ENCODE data around the gene RHOJ. TPM values are rescaled to one million over a fixed set of nuclear protein-coding genes. Genes with fewer than 3 reads are reported as not detected.

RHOJ gene
- total and polyA plus RNA-seq, 2 donors from 2014 or later = 4.0 to 20.0 TPM

DNA sequence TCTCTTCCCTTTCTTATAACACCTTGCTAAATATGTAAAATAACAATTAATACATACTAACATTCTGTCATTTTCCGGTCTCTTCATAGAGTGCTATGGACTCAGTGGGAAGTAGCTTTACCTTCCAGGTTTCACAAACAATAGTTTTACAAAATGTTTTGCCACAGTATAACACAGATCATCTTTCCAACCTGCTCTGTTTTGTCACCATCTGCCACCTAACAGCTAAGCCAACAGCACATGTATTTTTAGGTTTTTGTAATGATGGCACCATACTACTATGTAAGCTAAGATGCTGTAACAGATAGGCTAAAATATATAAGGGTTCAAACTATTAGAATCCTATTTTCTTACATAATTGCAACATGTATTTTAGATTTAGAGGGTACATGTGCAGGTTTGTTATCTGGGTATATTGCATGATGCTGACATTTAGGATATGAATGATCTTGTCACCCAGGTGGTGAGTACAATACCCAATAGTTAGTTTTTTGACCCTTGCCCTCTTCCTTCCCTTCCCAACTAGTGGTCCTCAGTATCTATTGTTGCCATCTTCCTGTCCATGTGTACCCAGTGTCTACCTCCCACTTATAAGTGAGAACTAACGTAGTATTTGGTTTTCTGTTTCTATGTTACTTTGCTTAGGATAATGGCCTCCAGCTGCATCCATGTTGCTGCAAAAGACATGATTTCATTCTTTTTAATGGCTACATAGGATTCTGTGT, 8.7 kb downstream of the RHOJ start:
- no peak for FAIRE-seq

DNA sequence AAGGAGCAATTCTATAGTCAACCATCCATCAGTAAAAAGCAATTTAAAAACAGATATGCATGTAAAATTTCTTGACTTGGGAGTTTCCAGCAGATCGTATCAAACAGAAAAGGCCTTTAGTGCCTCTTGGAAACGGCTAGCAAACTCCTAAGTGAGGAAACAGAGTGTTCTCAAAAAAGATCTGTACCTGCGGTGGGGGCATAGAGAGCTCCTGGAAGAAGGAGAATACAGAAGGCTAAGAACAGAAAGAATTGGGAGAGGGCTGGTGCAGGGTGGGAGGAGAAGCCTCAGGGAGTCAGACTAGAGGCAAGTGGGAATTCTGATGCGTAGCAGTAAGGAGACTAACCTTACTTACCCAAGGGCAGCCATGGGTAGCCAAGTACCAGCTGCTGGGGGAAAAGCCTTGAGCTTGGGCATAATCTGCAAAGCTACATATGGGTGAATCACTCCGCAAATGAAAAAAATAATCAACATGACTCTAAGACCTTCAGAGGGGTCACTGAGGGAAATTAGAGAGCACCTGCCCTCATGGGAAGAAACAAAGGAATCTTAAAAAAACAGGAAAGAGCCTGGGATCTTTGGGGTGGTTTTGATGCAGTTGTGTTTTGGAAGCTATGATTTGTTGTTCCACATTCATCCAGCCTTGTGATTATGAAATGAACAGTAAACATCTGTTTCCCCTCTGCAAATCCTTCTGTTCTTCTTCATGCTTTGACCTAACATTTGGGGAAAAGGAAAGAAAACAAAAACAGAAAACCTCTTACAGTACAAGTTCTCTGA, 10.4 kb downstream of the RHOJ start:
- TF ChIP-seq, protein P1, sequence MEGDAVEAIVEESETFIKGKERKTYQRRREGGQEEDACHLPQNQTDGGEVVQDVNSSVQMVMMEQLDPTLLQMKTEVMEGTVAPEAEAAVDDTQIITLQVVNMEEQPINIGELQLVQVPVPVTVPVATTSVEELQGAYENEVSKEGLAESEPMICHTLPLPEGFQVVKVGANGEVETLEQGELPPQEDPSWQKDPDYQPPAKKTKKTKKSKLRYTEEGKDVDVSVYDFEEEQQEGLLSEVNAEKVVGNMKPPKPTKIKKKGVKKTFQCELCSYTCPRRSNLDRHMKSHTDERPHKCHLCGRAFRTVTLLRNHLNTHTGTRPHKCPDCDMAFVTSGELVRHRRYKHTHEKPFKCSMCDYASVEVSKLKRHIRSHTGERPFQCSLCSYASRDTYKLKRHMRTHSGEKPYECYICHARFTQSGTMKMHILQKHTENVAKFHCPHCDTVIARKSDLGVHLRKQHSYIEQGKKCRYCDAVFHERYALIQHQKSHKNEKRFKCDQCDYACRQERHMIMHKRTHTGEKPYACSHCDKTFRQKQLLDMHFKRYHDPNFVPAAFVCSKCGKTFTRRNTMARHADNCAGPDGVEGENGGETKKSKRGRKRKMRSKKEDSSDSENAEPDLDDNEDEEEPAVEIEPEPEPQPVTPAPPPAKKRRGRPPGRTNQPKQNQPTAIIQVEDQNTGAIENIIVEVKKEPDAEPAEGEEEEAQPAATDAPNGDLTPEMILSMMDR (IDR thresholded peaks at IDR 0.05; ENCODE audit: borderline replicate concordance, extremely low read depth, insufficient read depth) = no peak
- intact Hi-C loops (cut with DNase I) = no loop called here
- peak in 2 of 5 donors; percentile 12 to 46 for DNase-seq
- H3K27me3 ChIP-seq (ENCODE audit: control insufficient read depth, insufficient read depth, low read length) = no peaks in the 10 kb centered on the region
- no peak for FAIRE-seq
- no peaks in the 10 kb centered on the region for H3K4me1 ChIP-seq (ENCODE audit: control insufficient read depth in 2 of 3, insufficient read depth in 2 of 3, low read depth in 1 of 3, low read length in 3 of 3)
- H3K4me3 ChIP-seq (ENCODE audit: low read length in 3 of 3) = no peak overlapping the region
- no peaks in the 10 kb centered on the region for H3K36me3 ChIP-seq (ENCODE audit: control insufficient read depth in 2 of 3, insufficient read depth in 3 of 3, low read length in 3 of 3)
- H3K9me3 ChIP-seq (ENCODE audit: control insufficient read depth in 2 of 3, insufficient read depth in 1 of 3, low read length in 3 of 3) = no peaks in the 10 kb centered on the region
- no peak overlapping the region for H3K9ac ChIP-seq (ENCODE audit: low read length in 3 of 3)
- no peak overlapping the region for H3K27ac ChIP-seq (ENCODE audit: low read depth in 2 of 2, low read length in 2 of 2)

More for the DNA sequence above, 8.7 kb downstream of the RHOJ start:
- intact Hi-C loops (cut with DNase I) = no loop called here
- Histone ChIP-seq H3K27me3 (ENCODE audit: control insufficient read depth, insufficient read depth, low read length) (no peaks in the 10 kb centered on the region), H3K27ac (ENCODE audit: low read depth in 2 of 2, low read length in 2 of 2) (no peak overlapping the region), H3K4me3 (ENCODE audit: low read length in 3 of 3) (no peak overlapping the region), H3K4me1 (ENCODE audit: control insufficient read depth in 2 of 3, insufficient read depth in 2 of 3, low read depth in 1 of 3, low read length in 3 of 3) (no peaks in the 10 kb centered on the region), H3K9ac (ENCODE audit: low read length in 3 of 3) (no peak overlapping the region), H3K36me3 (ENCODE audit: control insufficient read depth in 2 of 3, insufficient read depth in 3 of 3, low read length in 3 of 3) (no peaks in the 10 kb centered on the region), H3K9me3 (ENCODE audit: control insufficient read depth in 2 of 3, insufficient read depth in 1 of 3, low read length in 3 of 3) (no peaks in the 10 kb centered on the region)
- DNase-seq = no peak
- TF ChIP-seq, protein P1 (IDR thresholded peaks at IDR 0.05; ENCODE audit: borderline replicate concordance, extremely low read depth, insufficient read depth) = no peak

DNA sequence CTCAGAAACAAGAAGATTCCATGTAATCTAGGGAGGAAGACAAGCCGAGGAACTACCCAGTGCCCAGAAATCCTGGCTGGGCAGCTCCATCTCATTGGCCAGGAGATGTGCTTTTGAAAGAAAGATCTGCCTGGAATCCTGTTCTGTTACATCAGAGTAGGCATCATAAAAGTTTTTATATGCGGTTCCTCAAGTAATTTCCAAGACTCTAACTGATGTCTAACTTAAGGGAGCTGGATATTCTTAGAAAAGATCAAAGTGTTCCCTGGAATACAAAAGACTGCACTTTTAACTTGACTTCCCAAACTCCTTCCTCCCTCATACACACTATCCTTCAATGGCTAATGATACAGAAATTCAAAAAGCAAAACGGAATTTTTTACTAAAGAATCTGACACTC, 16.3 kb downstream of the RHOJ start:
- TF ChIP-seq, protein P1 (IDR thresholded peaks at IDR 0.05; ENCODE audit: borderline replicate concordance, extremely low read depth, insufficient read depth) = no peak
- FAIRE-seq (no peak), DNase-seq (no peak)
- H3K27ac ChIP-seq (ENCODE audit: low read depth in 2 of 2, low read length in 2 of 2) = no peak overlapping the region
- no peaks in the 10 kb centered on the region for H3K9me3 ChIP-seq (ENCODE audit: control insufficient read depth in 2 of 3, insufficient read depth in 1 of 3, low read length in 3 of 3)
- H3K4me3 ChIP-seq (ENCODE audit: low read length in 3 of 3) = no peak overlapping the region
- no peak overlapping the region for H3K9ac ChIP-seq (ENCODE audit: low read length in 3 of 3)
- H3K36me3 ChIP-seq (ENCODE audit: control insufficient read depth in 2 of 3, insufficient read depth in 3 of 3, low read length in 3 of 3) = no peaks in the 10 kb centered on the region
- intact Hi-C loops (cut with DNase I) = no loop called here
- no peaks in the 10 kb centered on the region for H3K4me1 ChIP-seq (ENCODE audit: control insufficient read depth in 2 of 3, insufficient read depth in 2 of 3, low read depth in 1 of 3, low read length in 3 of 3)
- no peaks in the 10 kb centered on the region for H3K27me3 ChIP-seq (ENCODE audit: control insufficient read depth, insufficient read depth, low read length)
